GM21737 (cell line): ENCODE measurements around the gene AGO1.
"Not testable (repeated sequence)": the region's sequence is repeated elsewhere in the genome, so short reads cannot be mapped to it uniquely, and the experiment has no call there.

Source experiments
- ATAC-seq: cut with Tn5 transposase; IDR thresholded peaks from one replicate; pipeline ENCODE4 v1.9.1; 2021; ENCODE audit warnings: mild to moderate bottlenecking, moderate library complexity; ENCODE audit not compliant: unreplicated experiment

The AGO1 gene

DNA sequence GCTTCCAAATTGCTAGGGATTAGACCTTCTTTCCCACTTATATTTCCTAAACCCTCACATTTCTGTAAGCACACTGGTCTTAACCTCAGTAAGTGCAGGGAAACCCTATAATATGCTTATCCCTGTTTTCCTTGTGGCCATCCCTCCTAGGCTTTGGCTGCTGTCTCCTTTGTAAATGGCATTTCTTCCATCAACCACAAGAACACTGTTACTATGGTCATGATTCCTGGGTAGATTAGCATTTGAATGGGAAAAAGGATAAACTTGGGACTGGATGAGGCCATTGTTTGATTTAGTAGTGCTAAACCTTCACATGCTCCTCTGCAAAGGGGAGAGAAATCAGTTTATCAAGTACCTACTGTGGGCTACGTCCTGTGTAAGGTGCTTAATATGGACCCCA is 31.7 kb downstream of the AGO1 start:
- ATAC-seq, result no peak

DNA sequence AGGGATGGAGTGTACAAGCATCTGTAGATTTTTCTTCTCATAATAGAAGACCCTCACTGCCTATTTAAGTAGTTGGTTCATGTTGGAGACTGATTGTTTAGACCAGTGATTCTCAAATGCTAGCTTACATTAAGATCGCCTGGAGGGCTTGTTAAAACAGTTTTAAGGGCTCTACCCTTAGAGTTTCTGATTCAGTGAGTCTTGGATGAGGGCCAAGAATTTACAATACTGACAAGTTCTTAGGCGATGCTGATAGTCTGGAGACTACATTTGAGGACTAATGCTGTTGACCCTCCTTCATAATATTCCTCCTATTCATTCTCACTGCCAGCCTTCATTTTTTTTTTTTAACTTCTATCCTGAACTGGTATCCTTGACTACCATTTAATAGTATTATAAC is 32.7 kb downstream of the AGO1 start:
- ATAC-seq, result no peak

DNA sequence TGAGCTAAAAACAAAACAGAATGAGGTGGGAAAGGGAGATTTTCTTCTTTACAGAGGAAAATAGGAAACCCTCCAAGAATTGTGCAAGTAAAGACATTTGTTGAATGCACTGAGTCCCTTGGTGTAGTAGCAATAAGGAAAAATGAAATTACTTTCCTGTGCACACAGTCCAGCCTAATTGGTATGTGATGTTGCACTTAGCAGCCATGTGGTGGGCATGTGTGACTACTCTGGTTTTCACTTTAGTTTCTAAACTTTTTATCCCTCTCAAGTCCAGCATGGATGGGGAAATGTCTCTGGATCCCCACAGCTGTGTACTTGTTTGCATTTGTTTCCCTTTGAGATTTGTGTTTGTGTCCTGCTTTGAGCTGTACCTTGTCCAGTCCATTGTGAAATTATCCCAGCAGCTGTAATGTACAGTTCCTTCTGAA is 40.8 kb downstream of the AGO1 start:
- ATAC-seq, result no peak

DNA sequence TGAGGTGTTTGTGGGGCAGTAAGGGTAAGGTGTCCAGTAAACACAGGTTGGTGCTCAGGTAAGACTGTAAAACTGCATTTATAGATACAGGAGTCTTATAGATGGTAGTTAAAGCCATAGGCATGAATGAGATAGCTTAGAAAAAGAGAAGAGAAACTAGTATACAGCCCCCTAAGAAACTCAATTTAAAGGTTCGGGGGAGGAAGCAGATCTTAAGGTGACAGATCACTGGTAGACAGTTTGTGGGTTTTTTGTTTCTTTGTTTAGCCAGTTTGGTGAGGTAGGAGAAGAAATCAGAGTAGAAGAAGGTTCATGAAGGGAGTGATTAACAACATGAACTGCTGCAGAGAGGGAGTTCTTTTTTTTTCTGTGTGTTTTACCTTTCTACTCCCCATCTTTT is 41.8 kb downstream of the AGO1 start:
- no peak for ATAC-seq

- ATAC-seq, result no peak
Observed at GRCh38 chr1:35925741-35926140, 42.7 kb downstream of the AGO1 start.

DNA sequence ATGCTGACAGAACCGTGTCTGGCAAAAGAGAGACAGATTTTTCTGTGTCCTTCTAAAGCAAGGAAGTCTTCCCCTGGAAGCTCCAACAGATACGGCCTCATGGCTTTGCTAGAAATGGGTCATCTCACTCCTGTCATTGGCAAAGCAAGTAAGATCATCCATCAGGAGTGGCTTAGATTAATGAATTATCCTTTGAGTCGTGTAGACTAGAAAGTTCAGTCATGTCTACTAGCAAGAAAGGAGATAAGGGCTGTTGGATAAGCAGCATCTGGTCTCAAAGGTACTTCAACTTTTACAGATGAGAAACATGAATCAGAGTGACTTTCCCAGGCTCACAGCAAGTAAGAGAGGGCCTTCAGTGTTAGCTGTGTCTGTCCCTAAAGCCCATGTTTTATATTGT is 44.5 kb downstream of the AGO1 start:
- no peak for ATAC-seq

GRCh38 chr1:35929730-35930592 is 47.0 kb downstream of the AGO1 start:
- ATAC-seq, result peak; percentile 7

- ATAC-seq, result peak; percentile 87
Observed at GRCh38 chr1:35930593-35931445, 47.8 kb downstream of the AGO1 start, which contains the start of gene AGO3. Gene AGO3, plus strand, starts transcription at chr1:35931105. Its CDS starts 322 bp downstream, at chr1:35931427.

DNA sequence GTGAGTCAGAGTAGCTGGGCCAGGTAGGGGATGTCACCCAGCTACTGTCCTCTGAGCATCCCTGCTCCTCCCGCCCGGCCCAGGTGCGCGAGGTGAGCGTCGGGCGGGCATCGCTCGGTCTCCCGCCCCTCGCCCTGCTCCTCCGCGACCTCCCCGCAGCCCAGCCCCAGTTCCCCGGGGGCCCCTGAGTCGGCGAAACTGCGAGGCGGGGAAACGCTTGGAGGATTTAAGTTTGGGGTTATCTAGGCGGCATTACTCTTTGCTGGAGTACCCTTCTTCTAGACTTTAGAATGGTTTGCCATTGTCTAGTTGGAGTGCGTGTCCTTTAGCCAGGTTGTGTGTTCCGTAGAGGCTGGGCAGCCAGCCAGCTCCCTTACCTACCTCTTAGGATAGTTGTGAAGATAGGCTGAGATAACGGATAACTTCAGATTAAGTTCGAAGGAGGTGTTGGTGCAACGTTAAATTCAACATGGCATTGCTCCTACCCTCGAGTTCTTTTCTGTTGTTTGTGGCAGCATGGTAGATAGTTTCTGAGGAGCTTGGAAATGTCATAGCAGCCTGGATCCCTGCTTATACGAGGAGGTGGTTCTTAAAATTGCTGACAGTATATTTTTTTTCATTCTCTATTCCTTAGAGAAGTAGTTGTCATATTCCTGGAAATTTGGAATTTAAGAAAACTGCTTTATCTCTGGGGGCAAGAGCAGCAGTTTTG is 48.6 kb downstream of the AGO1 start:
- peak; percentile 25 for ATAC-seq

- ATAC-seq, result no peak
Observed at GRCh38 chr1:35932158-35932636, 49.2 kb downstream of the AGO1 start.

DNA sequence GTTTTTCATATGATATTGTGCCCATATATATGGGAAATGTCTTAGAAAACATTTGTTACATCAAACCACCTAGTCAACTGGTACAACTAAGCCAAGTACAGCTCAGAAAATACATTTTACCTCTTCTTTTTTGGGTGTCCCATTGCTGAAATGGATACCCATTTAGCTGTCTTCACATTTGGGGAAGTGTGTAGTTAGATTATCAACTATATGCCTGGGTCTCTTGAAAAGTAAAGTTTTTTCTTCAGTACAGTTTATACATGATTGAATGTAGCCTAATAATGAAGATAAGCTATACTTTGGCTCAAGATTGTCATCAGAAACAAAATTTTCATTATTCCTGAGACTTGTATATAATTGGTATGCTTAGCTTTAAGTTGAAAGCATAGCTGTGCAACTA is 49.9 kb downstream of the AGO1 start:
- no peak for ATAC-seq

GRCh38 chr1:35935442-35936388 is 52.7 kb downstream of the AGO1 start:
- ATAC-seq, result no peak

DNA sequence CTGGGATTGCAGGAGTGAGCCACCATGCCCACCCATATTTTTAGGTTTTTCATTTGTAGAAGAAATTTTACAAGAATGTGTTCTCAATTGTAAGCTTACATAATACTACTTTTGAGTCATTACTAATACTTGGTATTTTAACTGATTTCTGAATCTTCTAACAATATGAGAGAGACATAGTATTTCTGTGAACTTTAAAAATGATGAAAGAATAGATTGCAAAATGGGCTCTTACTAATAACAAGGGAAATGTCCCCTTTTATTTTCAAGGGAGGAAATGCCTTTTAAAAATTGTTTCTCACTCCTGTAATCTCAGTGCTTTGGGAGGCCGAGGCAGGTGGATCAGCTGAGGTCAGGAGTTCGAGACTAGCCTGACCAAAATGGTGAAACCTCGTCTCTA is 53.8 kb downstream of the AGO1 start:
- ATAC-seq, result no peak

- ATAC-seq, result no peak
Observed at GRCh38 chr1:35939484-35939883, 56.5 kb downstream of the AGO1 start.

DNA sequence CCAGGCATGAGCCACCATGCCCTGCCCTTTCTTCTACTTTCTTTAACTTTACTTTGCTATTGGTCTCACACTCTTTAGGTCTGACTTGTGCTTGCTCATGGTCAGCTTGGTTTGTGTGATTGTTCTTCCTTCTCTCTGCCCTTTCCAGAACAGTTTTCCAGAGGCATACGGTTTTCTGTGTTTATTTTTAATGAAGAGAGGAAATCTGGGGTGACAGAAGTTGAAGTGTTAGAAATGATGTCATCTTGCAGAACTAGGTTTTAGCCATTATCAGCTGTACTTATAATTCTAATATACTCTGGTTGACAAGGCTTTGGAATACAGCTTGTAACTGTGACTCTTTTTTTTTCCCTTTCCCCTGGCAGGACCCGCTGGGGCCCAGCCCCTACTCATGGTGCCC is 62.3 kb downstream of the AGO1 start:
- no peak for ATAC-seq

GRCh38 chr1:35947547-35947946 is 64.5 kb downstream of the AGO1 start:
- no peak for ATAC-seq

DNA sequence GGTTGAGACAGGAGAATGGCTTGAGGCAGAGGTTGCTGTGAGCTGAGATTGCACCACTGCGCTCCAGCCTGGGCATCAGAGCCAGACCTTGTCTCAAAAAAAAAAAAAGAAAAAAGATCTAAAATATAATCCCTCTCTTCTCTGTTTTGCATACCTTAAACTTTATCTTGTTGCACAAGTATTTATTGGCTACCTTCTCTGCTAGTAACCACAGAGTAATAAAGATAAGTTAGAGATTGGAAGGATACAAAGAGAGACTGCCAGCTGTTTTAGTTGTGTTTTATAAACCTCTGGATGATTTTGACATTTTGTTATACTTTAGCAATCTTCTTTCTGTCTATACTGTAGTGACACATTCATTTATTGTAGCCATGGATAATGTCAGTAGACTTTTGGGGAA is 75.5 kb downstream of the AGO1 start:
- ATAC-seq, result no peak

DNA sequence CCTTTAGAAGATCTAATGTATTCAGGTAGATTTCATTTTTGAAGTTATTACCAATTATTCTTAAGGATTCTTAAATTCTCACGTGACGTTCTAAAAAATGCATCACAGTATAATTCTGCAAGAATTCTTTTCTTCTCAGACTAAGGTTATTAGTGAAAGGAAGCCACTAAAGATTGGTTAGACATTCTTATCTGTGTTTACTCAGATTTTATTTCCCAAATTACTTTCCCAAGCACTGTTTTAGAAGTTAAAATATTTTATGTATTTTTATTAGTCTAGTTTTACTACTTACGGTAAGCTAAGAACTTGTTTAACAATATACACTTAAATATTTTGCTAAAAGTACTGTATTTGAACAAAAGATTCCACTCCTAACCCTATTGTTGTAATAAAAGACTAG is 76.3 kb downstream of the AGO1 start:
- ATAC-seq, result no peak

GRCh38 chr1:35962952-35963351 is 79.9 kb downstream of the AGO1 start:
- no peak for ATAC-seq

GRCh38 chr1:35964277-35964676 is 81.3 kb downstream of the AGO1 start:
- not testable (repeated sequence) for ATAC-seq
